Measurements from ENCODE around the gene SLC9A9. TPM values are rescaled to one million over a fixed set of nuclear protein-coding genes. Genes with fewer than 3 reads are reported as not detected.

The SLC9A9 gene
- total RNA-seq, 2 donors from 2014 or later: 1.3 to 3.7 TPM

DNA sequence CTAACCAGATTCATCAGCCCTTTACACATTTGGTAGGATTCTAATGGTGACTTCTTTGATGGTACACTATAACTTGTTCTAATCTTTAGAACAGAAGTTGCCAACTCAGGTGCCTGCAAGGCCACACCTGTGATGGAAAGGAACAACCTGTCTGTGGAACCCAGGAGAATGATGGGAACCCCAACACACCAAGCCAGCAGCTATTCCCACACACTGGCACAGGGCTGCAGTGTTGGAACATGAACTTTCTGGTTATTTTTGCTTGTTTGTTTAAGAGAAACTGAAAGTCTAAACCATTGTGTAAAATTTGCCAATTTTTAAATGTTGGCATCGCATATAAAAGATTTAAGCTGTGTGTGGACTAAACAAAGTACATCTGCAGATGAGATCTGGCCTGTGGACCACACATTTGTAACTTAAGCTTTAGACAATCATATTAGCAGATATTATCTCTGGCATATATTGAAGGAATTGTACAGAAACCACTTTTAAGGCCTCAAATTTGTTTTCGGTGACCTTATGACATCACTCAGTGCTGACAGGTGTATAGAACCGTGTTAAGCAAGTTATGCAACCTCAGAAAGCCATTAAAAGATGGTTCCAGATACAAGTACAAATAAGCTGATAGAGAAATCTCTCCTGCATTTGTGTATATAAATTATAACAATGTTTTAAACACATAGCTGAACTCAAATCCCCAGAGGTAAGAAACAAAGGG is 242.9 kb downstream of the SLC9A9 start:
- Histone ChIP-seq H3K4me3 (ENCODE audit: low read length) (no peak overlapping the region), H3K36me3 (ENCODE audit: control insufficient read depth, insufficient read depth, low read length) (no peaks in the 10 kb centered on the region), H3K4me1 (ENCODE audit: control insufficient read depth, insufficient read depth, low read length) (no peaks in the 10 kb centered on the region), H3K9me3 (ENCODE audit: control insufficient read depth, low read length) (no peaks in the 10 kb centered on the region), H3K27me3 (ENCODE audit: control insufficient read depth, insufficient read depth, low read length, poor library complexity, severe bottlenecking) (no peaks in the 10 kb centered on the region), H3K27ac (ENCODE audit: low read depth, low read length) (no peak overlapping the region), H3K9ac (ENCODE audit: extremely low read depth, low read length, poor library complexity, severe bottlenecking) (no peak overlapping the region)
- H3K27ac Mint-ChIP-seq: no peak overlapping the region
- no peaks in the 10 kb centered on the region for H3K4me1 Mint-ChIP-seq
- DNase-seq: no peak
- no peaks in the 10 kb centered on the region for H3K9me3 Mint-ChIP-seq
- no peak overlapping the region for H3K4me3 Mint-ChIP-seq
- H3K27me3 Mint-ChIP-seq (ENCODE audit: insufficient read depth): no peaks in the 10 kb centered on the region
- H3K36me3 Mint-ChIP-seq (ENCODE audit: low read depth): no peaks in the 10 kb centered on the region
- TF ChIP-seq CTCF (conservative IDR thresholded peaks at IDR 0.05): no peak
- 94 to 100% methylated on average over 2 to 3 of the region's 3 CpGs for WGBS, 2 experiments (ENCODE audit: insufficient coverage in 1 of 2, insufficient read length in 1 of 2)

GRCh38 chr3:143604402-143605185 is 243.7 kb downstream of the SLC9A9 start:
- H3K4me1 Mint-ChIP-seq: no peaks in the 10 kb centered on the region
- 90 to 93% methylated on average over 4 to 5 of the region's 5 CpGs for WGBS, 2 experiments (ENCODE audit: insufficient coverage in 1 of 2, insufficient read length in 1 of 2)
- H3K27ac ChIP-seq (ENCODE audit: low read depth, low read length): no peak overlapping the region
- no peaks in the 10 kb centered on the region for H3K4me1 ChIP-seq (ENCODE audit: control insufficient read depth, insufficient read depth, low read length)
- H3K9me3 Mint-ChIP-seq: no peaks in the 10 kb centered on the region
- H3K4me3 Mint-ChIP-seq: no peak overlapping the region
- H3K27me3 Mint-ChIP-seq (ENCODE audit: insufficient read depth): no peaks in the 10 kb centered on the region
- no peaks in the 10 kb centered on the region for H3K36me3 Mint-ChIP-seq (ENCODE audit: low read depth)
- no peak for DNase-seq
- no peak overlapping the region for H3K9ac ChIP-seq (ENCODE audit: extremely low read depth, low read length, poor library complexity, severe bottlenecking)
- no peaks in the 10 kb centered on the region for H3K9me3 ChIP-seq (ENCODE audit: control insufficient read depth, low read length)
- H3K36me3 ChIP-seq (ENCODE audit: control insufficient read depth, insufficient read depth, low read length): no peaks in the 10 kb centered on the region
- no peak for TF ChIP-seq CTCF (conservative IDR thresholded peaks at IDR 0.05)
- H3K27me3 ChIP-seq (ENCODE audit: control insufficient read depth, insufficient read depth, low read length, poor library complexity, severe bottlenecking): no peaks in the 10 kb centered on the region
- no peak overlapping the region for H3K4me3 ChIP-seq (ENCODE audit: low read length)
- no peak overlapping the region for H3K27ac Mint-ChIP-seq

DNA sequence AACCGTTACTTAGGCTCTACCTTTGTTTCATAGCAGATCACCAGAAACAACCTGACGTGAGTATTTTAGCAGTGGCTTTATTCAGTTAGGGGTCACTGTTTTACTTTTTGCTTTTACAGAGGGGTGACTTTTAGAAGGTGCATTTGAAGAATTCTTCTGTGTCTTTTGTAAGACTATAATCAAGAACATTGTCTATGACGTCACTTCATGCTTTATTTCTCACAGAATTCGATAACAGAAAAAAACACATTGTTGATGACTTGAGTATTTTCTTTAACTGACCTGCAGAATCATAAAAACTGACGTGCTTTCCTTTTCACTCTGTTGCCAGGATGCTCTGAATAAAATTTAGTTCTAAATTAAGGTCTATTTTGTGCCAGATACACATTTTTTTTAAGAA is 244.5 kb downstream of the SLC9A9 start:
- H3K27me3 Mint-ChIP-seq (ENCODE audit: insufficient read depth): no peaks in the 10 kb centered on the region
- H3K4me3 Mint-ChIP-seq: no peak overlapping the region
- no peaks in the 10 kb centered on the region for H3K4me1 ChIP-seq (ENCODE audit: control insufficient read depth, insufficient read depth, low read length)
- H3K9ac ChIP-seq (ENCODE audit: extremely low read depth, low read length, poor library complexity, severe bottlenecking): no peak overlapping the region
- H3K27me3 ChIP-seq (ENCODE audit: control insufficient read depth, insufficient read depth, low read length, poor library complexity, severe bottlenecking): no peaks in the 10 kb centered on the region
- no peaks in the 10 kb centered on the region for H3K9me3 Mint-ChIP-seq
- H3K27ac ChIP-seq (ENCODE audit: low read depth, low read length): no peak overlapping the region
- no peaks in the 10 kb centered on the region for H3K36me3 ChIP-seq (ENCODE audit: control insufficient read depth, insufficient read depth, low read length)
- no peak overlapping the region for H3K4me3 ChIP-seq (ENCODE audit: low read length)
- 93 to 100% methylated on average over 2 to 5 of the region's 5 CpGs for WGBS, 2 experiments (ENCODE audit: insufficient coverage in 1 of 2, insufficient read length in 1 of 2)
- H3K4me1 Mint-ChIP-seq: peaks cover 2% of the 10 kb centered on the region
- no peaks in the 10 kb centered on the region for H3K36me3 Mint-ChIP-seq (ENCODE audit: low read depth)
- H3K27ac Mint-ChIP-seq: no peak overlapping the region
- DNase-seq: no peak
- TF ChIP-seq CTCF (conservative IDR thresholded peaks at IDR 0.05): no peak
- H3K9me3 ChIP-seq (ENCODE audit: control insufficient read depth, low read length): no peaks in the 10 kb centered on the region
